Measurements from ENCODE around the gene SDSL. TPM values are rescaled to one million over a fixed set of nuclear protein-coding genes. Genes with fewer than 3 reads are reported as not detected.

SDSL gene
- total and polyA plus RNA-seq, 4 donors: 5.1 to 15.2 (median 12.1) TPM

- Histone ChIP-seq H3K27ac (ENCODE audit: low read depth, low read length) (no peak overlapping the region), H3K9me3 (ENCODE audit: control insufficient read depth, insufficient read depth, low read length) (no peaks in the 10 kb centered on the region), H3K27me3 (ENCODE audit: control insufficient read depth, insufficient read depth, low read length) (no peaks in the 10 kb centered on the region), H3K36me3 (ENCODE audit: control insufficient read depth, insufficient read depth, low read length) (no peaks in the 10 kb centered on the region), H3K4me1 (ENCODE audit: control insufficient read depth, insufficient read depth, low read length) (peaks cover 5% of the 10 kb centered on the region), H3K4me3 (ENCODE audit: low read depth, low read length) (no peak overlapping the region)
- WGBS (ENCODE audit: insufficient coverage): 92% methylated on average over 23 of the region's 23 CpGs
- DNase-seq (ENCODE audit: low read depth in 4 of 6, low spot score in 6 of 6): no peak
Measured at GRCh38 chr12:113402586-113403260, 19.5 kb upstream of the SDSL start.

GRCh38 chr12:113403435-113404415 lies 18.5 kb upstream of the SDSL start, which contains the start of gene SDS:
Gene SDS, minus strand, starts transcription at chr12:113403887. Its CDS starts 4,179 bp downstream, at chr12:113399708.
- H3K36me3 ChIP-seq (ENCODE audit: control insufficient read depth, insufficient read depth, low read length): no peaks in the 10 kb centered on the region
- no peaks in the 10 kb centered on the region for H3K9me3 ChIP-seq (ENCODE audit: control insufficient read depth, insufficient read depth, low read length)
- peak; percentile 47 to 93 (median 62) for DNase-seq (ENCODE audit: low read depth in 4 of 6, low spot score in 6 of 6)
- H3K4me3 ChIP-seq (ENCODE audit: low read depth, low read length): no peak within 1 kb of the TSS
- WGBS (ENCODE audit: insufficient coverage): 36% methylated on average over 6 of the region's 14 CpGs
- H3K27me3 ChIP-seq (ENCODE audit: control insufficient read depth, insufficient read depth, low read length): no peaks in the 10 kb centered on the region
- peaks cover 5% of the 10 kb centered on the region for H3K4me1 ChIP-seq (ENCODE audit: control insufficient read depth, insufficient read depth, low read length)
- no peak within 1 kb of the TSS for H3K27ac ChIP-seq (ENCODE audit: low read depth, low read length)

DNA sequence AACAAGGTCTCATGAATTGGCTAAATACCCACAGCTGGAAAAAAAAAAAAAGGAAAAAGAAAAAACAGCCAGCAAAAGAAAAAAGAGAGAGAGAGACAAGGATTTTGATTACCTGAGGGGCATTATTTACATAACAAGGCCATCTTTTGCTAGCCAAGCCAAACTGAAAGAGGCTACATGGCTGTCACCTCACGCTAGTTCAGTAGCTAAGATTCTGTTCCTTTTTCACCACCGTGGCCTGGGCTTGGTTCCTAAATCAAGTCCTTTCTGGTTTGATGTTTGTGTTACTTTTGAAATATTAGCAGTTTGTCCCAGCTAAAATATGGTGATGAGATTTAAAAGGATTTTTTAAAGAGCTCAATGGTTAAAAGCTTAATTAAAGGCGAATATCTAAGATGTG lies 16.5 kb upstream of the SDSL start:
- H3K9me3 ChIP-seq (ENCODE audit: control insufficient read depth, insufficient read depth, low read length): no peaks in the 10 kb centered on the region
- no peaks in the 10 kb centered on the region for H3K36me3 ChIP-seq (ENCODE audit: control insufficient read depth, insufficient read depth, low read length)
- no peak overlapping the region for H3K27ac ChIP-seq (ENCODE audit: low read depth, low read length)
- 75% methylated on average over 2 of the region's 3 CpGs for WGBS (ENCODE audit: insufficient coverage)
- H3K27me3 ChIP-seq (ENCODE audit: control insufficient read depth, insufficient read depth, low read length): no peaks in the 10 kb centered on the region
- H3K4me1 ChIP-seq (ENCODE audit: control insufficient read depth, insufficient read depth, low read length): peaks cover 5% of the 10 kb centered on the region
- no peak for DNase-seq (ENCODE audit: low read depth in 4 of 6, low spot score in 6 of 6)
- no peak overlapping the region for H3K4me3 ChIP-seq (ENCODE audit: low read depth, low read length)

GRCh38 chr12:113407931-113408600 lies 14.1 kb upstream of the SDSL start:
- 84% methylated on average over 2 of the region's 6 CpGs for WGBS (ENCODE audit: insufficient coverage)
- Histone ChIP-seq H3K36me3 (ENCODE audit: control insufficient read depth, insufficient read depth, low read length) (no peaks in the 10 kb centered on the region), H3K4me1 (ENCODE audit: control insufficient read depth, insufficient read depth, low read length) (peaks cover 5% of the 10 kb centered on the region), H3K9me3 (ENCODE audit: control insufficient read depth, insufficient read depth, low read length) (no peaks in the 10 kb centered on the region), H3K27me3 (ENCODE audit: control insufficient read depth, insufficient read depth, low read length) (no peaks in the 10 kb centered on the region), H3K27ac (ENCODE audit: low read depth, low read length) (no peak overlapping the region), H3K4me3 (ENCODE audit: low read depth, low read length) (no peak overlapping the region)
- DNase-seq (ENCODE audit: low read depth in 4 of 6, low spot score in 6 of 6): no peak

GRCh38 chr12:113408756-113409298 lies 13.4 kb upstream of the SDSL start:
- DNase-seq (ENCODE audit: low read depth in 4 of 6, low spot score in 6 of 6): no peak
- no peaks in the 10 kb centered on the region for H3K27me3 ChIP-seq (ENCODE audit: control insufficient read depth, insufficient read depth, low read length)
- WGBS (ENCODE audit: insufficient coverage): 95% methylated on average over 6 of the region's 11 CpGs
- H3K27ac ChIP-seq (ENCODE audit: low read depth, low read length): no peak overlapping the region
- H3K36me3 ChIP-seq (ENCODE audit: control insufficient read depth, insufficient read depth, low read length): no peaks in the 10 kb centered on the region
- H3K4me3 ChIP-seq (ENCODE audit: low read depth, low read length): no peak overlapping the region
- H3K9me3 ChIP-seq (ENCODE audit: control insufficient read depth, insufficient read depth, low read length): no peaks in the 10 kb centered on the region
- H3K4me1 ChIP-seq (ENCODE audit: control insufficient read depth, insufficient read depth, low read length): peaks cover under 1% of the 10 kb centered on the region

DNA sequence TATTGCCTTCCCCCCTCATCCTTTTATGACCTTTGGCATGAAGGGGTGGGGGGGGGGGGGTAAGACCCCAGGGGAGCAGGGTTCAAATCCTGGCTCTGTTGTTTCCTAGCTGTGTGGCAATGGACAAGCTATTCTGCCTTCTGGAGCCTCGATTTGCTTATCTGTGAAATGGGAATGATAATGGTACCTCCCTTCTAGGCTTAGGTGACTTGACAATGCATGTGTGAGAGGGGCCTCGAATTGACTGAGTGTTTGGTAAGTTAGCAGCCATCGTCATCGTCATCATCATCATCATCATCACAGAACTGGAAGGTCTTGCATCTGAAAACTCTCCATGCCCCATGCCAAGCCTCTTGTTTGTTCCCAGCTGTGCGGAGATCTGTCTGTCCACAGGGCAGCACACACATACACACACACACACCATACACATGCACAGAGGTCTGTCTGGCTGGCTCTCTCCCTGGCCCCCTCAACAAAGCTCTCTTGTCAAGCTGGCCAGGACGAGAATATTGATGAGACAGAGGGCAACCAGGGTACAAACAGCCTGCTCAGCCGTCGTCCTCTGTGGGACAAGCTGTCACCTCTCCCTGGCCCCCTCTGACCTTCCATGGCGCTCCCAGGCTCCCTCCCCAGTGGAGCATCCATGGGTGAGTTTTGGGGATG lies 12.6 kb upstream of the SDSL start:
- no peak overlapping the region for H3K27ac ChIP-seq (ENCODE audit: low read depth, low read length)
- WGBS (ENCODE audit: insufficient coverage): 49% methylated on average over 7 of the region's 9 CpGs
- no peak overlapping the region for H3K4me3 ChIP-seq (ENCODE audit: low read depth, low read length)
- H3K4me1 ChIP-seq (ENCODE audit: control insufficient read depth, insufficient read depth, low read length): no peaks in the 10 kb centered on the region
- DNase-seq (ENCODE audit: low read depth in 4 of 6, low spot score in 6 of 6): no peak
- no peaks in the 10 kb centered on the region for H3K27me3 ChIP-seq (ENCODE audit: control insufficient read depth, insufficient read depth, low read length)
- H3K9me3 ChIP-seq (ENCODE audit: control insufficient read depth, insufficient read depth, low read length): no peaks in the 10 kb centered on the region
- H3K36me3 ChIP-seq (ENCODE audit: control insufficient read depth, insufficient read depth, low read length): no peaks in the 10 kb centered on the region

- Histone ChIP-seq H3K4me3 (ENCODE audit: low read depth, low read length) (no peak overlapping the region), H3K9me3 (ENCODE audit: control insufficient read depth, insufficient read depth, low read length) (no peaks in the 10 kb centered on the region), H3K27ac (ENCODE audit: low read depth, low read length) (no peak overlapping the region), H3K4me1 (ENCODE audit: control insufficient read depth, insufficient read depth, low read length) (no peaks in the 10 kb centered on the region), H3K27me3 (ENCODE audit: control insufficient read depth, insufficient read depth, low read length) (no peaks in the 10 kb centered on the region), H3K36me3 (ENCODE audit: control insufficient read depth, insufficient read depth, low read length) (no peaks in the 10 kb centered on the region)
- WGBS (ENCODE audit: insufficient coverage): 23% methylated on average over 4 of the region's 11 CpGs
- DNase-seq (ENCODE audit: low read depth in 4 of 6, low spot score in 6 of 6): no peak
Measured at GRCh38 chr12:113413488-113413939, 8.7 kb upstream of the SDSL start.

DNA sequence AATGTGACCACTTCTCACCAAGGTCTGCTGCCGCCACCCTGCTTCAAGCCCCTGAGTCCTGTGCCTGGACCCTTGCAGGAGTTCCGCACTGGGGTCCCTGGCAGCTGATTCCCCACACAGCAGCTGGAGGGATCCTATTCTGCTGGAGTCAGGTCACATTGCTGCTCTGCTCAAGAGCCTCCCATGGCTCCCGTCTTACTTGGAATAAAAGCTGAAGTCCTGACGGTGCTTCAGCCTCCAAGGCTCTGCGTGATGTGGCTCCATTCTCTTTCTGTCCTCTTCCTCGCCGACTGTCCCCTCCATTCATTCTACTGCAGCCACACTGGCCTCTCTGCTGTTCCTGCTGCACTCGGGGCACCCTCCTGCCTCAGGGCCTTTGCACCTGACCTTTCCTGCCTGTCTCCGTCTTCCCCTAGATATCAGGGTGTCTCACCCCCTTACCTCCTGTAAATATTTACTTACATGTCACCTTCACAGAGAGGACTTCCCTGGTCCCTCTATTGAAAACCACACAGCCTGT lies 7.6 kb upstream of the SDSL start:
- Histone ChIP-seq H3K9me3 (ENCODE audit: control insufficient read depth, insufficient read depth, low read length) (no peaks in the 10 kb centered on the region), H3K4me3 (ENCODE audit: low read depth, low read length) (no peak overlapping the region), H3K4me1 (ENCODE audit: control insufficient read depth, insufficient read depth, low read length) (no peaks in the 10 kb centered on the region), H3K27me3 (ENCODE audit: control insufficient read depth, insufficient read depth, low read length) (no peaks in the 10 kb centered on the region), H3K36me3 (ENCODE audit: control insufficient read depth, insufficient read depth, low read length) (no peaks in the 10 kb centered on the region), H3K27ac (ENCODE audit: low read depth, low read length) (no peak overlapping the region)
- no peak for DNase-seq (ENCODE audit: low read depth in 4 of 6, low spot score in 6 of 6)
- whole genome bisulfite sequencing (ENCODE audit: insufficient coverage): 87% methylated on average over 8 of the region's 9 CpGs
